Caco-2 (cell line): ENCODE measurements around the gene CALHM3. TPM values are rescaled to one million over a fixed set of nuclear protein-coding genes. Genes with fewer than 3 reads are reported as not detected.
"Not testable (repeated sequence)": the region's sequence is repeated elsewhere in the genome, so short reads cannot be mapped to it uniquely, and the experiment has no call there.

Experiments used
- BruUV-seq: library from RNA; stranded (reverse); fragments of 400-500 nt; replicated peaks from 2 replicates; lab custom pipeline; 2021; lab: Mats Ljungman, UMichigan
- CTCF ChIA-PET: fragments of 300-600 bp; sonication (Branson Sonifier 250); formaldehyde crosslinking; loops from one replicate; lab custom pipeline; 2022; ENCODE audit warnings: antibody characterized with exemption; lab: Charles Lee
- POLR2A ChIA-PET: fragments of 300-600 bp; sonication (Branson Sonifier 250); formaldehyde crosslinking; loops from one replicate; lab custom pipeline; 2022; ENCODE audit warnings: antibody characterized with exemption; lab: Charles Lee
- DNase-seq, 2 experiments: peaks; one replicate each; pipeline versions ENCODE4 v3.0.0 to v3.0.0-alpha.2; 2020 to 2022
- H3K27me3 ChIP-seq: replicated peaks from 2 replicates; pipeline ENCODE4 v1.6.0; 2011; ENCODE audit warnings: low read length; ENCODE audit not compliant: control insufficient read depth, insufficient read depth
- H3K36me3 ChIP-seq: 2 replicates; pipeline ENCODE4 v1.5.1; 2011; ENCODE audit warnings: low read length; ENCODE audit not compliant: control insufficient read depth, insufficient read depth
- H3K4me1 ChIP-seq: fragments of 250-450 bp; sonication (Bioruptor Pico); 2 replicates; pipeline ENCODE4 v1.5.1; 2020; ENCODE audit warnings: mild to moderate bottlenecking
- H3K4me3 ChIP-seq: 2 replicates; pipeline ENCODE4 v1.5.1; 2011; ENCODE audit warnings: low read depth, mild to moderate bottlenecking, control low read depth, low read length
- H3K9me3 ChIP-seq: fragments of 250-450 bp; sonication (Bioruptor Pico); 2 replicates; pipeline ENCODE4 v1.5.1; 2020; ENCODE audit warnings: mild to moderate bottlenecking, moderate library complexity
- H3K27ac Mint-ChIP-seq: one replicate; pipeline ENCODE4 v1.8.0; 2022; ENCODE audit warnings: mixed read lengths; ENCODE audit not compliant: unreplicated experiment
- H3K27me3 Mint-ChIP-seq: one replicate; pipeline ENCODE4 v1.8.0; 2022; ENCODE audit warnings: mixed read lengths; ENCODE audit not compliant: insufficient read depth, unreplicated experiment
- H3K36me3 Mint-ChIP-seq: one replicate; pipeline ENCODE4 v1.8.0; 2022; ENCODE audit warnings: mild to moderate bottlenecking, mixed read lengths; ENCODE audit not compliant: insufficient read depth, unreplicated experiment
- H3K4me1 Mint-ChIP-seq: one replicate; pipeline ENCODE4 v1.8.0; 2022; ENCODE audit warnings: low read depth, mixed read lengths; ENCODE audit not compliant: unreplicated experiment
- H3K4me3 Mint-ChIP-seq: one replicate; pipeline ENCODE4 v1.8.0; 2022; ENCODE audit warnings: mild to moderate bottlenecking, moderate library complexity, mixed read lengths; ENCODE audit not compliant: unreplicated experiment
- H3K9me3 Mint-ChIP-seq: one replicate; pipeline ENCODE4 v1.8.0; 2022; ENCODE audit warnings: mixed read lengths; ENCODE audit not compliant: unreplicated experiment
- intact Hi-C: fragments of 100-400 bp; cut with micrococcal nuclease; formaldehyde crosslinking; loops from one replicate; pipeline ENCODE4 v1.10.0; 2022; ENCODE audit not compliant: unreplicated experiment
- total RNA-seq: library from RNA; stranded (reverse); gene quantifications from 2 replicates; pipeline ENCODE4 v1.2.3, GENCODE V29; 2022
- TF ChIP-seq, protein P1 (sequence below), 2 experiments: fragments of 200-600 bp in 1 of 2; IDR thresholded peaks; 1 replicate in 1 of 2; 2 replicates in 1 of 2; pipeline versions ENCODE4 v1.5.1 to v1.8.0; 2011 to 2022; ENCODE audit warnings: antibody characterized with exemption in 1 of 2, control low read depth in 1 of 2, inconsistent platforms in 1 of 2, low read depth in 1 of 2, low read length in 1 of 2, mild to moderate bottlenecking in 1 of 2, moderate library complexity in 1 of 2; ENCODE audit not compliant: insufficient read depth in 1 of 2, severe bottlenecking in 1 of 2, unreplicated experiment in 1 of 2

The CALHM3 gene
- total RNA-seq, 1 experiment from 2014 or later = 0.18 TPM

- intact Hi-C loops = no loop called here
- Mint-ChIP-seq H3K27me3 (no peaks in the 10 kb centered on the region), H3K9me3 (peaks cover 10% of the 10 kb centered on the region), H3K36me3 (no peaks in the 10 kb centered on the region), H3K27ac (no peak overlapping the region), H3K4me3 (no peak overlapping the region), H3K4me1 (no peaks in the 10 kb centered on the region)
- H3K4me1 ChIP-seq = peaks cover 22% of the 10 kb centered on the region
- no peak for DNase-seq
- no peaks in the 10 kb centered on the region for H3K36me3 ChIP-seq
- BruUV-seq = no TSS peak
- H3K27me3 ChIP-seq = no peaks in the 10 kb centered on the region
- ChIA-PET CTCF (no interaction called here), POLR2A (no interaction called here)
- no peaks in the 10 kb centered on the region for H3K9me3 ChIP-seq
- H3K4me3 ChIP-seq = no peak overlapping the region
- TF ChIP-seq, protein P1, sequence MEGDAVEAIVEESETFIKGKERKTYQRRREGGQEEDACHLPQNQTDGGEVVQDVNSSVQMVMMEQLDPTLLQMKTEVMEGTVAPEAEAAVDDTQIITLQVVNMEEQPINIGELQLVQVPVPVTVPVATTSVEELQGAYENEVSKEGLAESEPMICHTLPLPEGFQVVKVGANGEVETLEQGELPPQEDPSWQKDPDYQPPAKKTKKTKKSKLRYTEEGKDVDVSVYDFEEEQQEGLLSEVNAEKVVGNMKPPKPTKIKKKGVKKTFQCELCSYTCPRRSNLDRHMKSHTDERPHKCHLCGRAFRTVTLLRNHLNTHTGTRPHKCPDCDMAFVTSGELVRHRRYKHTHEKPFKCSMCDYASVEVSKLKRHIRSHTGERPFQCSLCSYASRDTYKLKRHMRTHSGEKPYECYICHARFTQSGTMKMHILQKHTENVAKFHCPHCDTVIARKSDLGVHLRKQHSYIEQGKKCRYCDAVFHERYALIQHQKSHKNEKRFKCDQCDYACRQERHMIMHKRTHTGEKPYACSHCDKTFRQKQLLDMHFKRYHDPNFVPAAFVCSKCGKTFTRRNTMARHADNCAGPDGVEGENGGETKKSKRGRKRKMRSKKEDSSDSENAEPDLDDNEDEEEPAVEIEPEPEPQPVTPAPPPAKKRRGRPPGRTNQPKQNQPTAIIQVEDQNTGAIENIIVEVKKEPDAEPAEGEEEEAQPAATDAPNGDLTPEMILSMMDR (IDR thresholded peaks at IDR 0.05; ENCODE audit: insufficient read depth in 1 of 2, low read depth in 1 of 2, low read length in 1 of 2, severe bottlenecking in 1 of 2, unreplicated experiment in 1 of 2) = no peak
These were observed 46.9 kb upstream of the CALHM3 start for GRCh38 chr10:103525901-103526300.

GRCh38 chr10:103523683-103524082 lies 44.6 kb upstream of the CALHM3 start:
- Histone ChIP-seq H3K4me3 (no peak overlapping the region), H3K4me1 (peaks cover 14% of the 10 kb centered on the region), H3K27me3 (no peaks in the 10 kb centered on the region), H3K9me3 (no peaks in the 10 kb centered on the region), H3K36me3 (no peaks in the 10 kb centered on the region)
- no peak overlapping the region for H3K27ac Mint-ChIP-seq
- intact Hi-C loops = no loop called here
- ChIA-PET CTCF (no interaction called here), POLR2A (no interaction called here)
- no peaks in the 10 kb centered on the region for H3K4me1 Mint-ChIP-seq
- no peak for DNase-seq
- no peaks in the 10 kb centered on the region for H3K27me3 Mint-ChIP-seq
- no peaks in the 10 kb centered on the region for H3K36me3 Mint-ChIP-seq
- TF ChIP-seq, protein P1 (IDR thresholded peaks at IDR 0.05; ENCODE audit: insufficient read depth in 1 of 2, low read depth in 1 of 2, low read length in 1 of 2, severe bottlenecking in 1 of 2, unreplicated experiment in 1 of 2) = no peak
- no peak overlapping the region for H3K4me3 Mint-ChIP-seq
- no TSS peak for BruUV-seq
- H3K9me3 Mint-ChIP-seq = peaks cover 10% of the 10 kb centered on the region

- H3K9me3 ChIP-seq, BruUV-seq, H3K27me3 Mint-ChIP-seq, POLR2A ChIA-PET, H3K27me3 ChIP-seq, DNase-seq, H3K4me3 Mint-ChIP-seq, H3K36me3 Mint-ChIP-seq, H3K4me3 ChIP-seq, H3K4me1 ChIP-seq, CTCF ChIA-PET, H3K36me3 ChIP-seq, intact Hi-C loops, H3K27ac Mint-ChIP-seq, H3K4me1 Mint-ChIP-seq: not testable (repeated sequence)
- H3K9me3 Mint-ChIP-seq = peaks cover 10% of the 10 kb centered on the region
These were observed 43.0 kb upstream of the CALHM3 start for GRCh38 chr10:103522006-103522405.

DNA sequence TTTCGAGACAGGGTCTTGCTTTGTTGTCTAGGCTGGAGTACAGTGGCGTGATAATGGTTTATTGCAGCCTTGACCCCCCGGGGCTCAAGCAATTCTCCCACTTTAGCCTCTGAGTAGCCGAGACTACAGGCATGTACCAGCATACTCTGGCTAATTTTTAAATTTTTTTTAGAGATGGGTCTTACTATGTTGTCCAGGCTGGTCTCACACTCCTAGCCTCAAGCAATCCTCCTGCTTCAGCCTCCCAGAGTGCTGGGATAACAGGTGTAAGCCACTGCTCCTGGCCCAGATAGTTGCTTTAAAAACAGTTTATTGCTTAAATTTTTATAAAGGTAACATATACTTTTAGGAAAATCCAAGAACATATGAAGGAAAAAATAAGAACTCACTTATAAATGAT lies 40.8 kb upstream of the CALHM3 start:
- H3K36me3 ChIP-seq = no peaks in the 10 kb centered on the region
- peaks cover 10% of the 10 kb centered on the region for H3K9me3 Mint-ChIP-seq
- no peaks in the 10 kb centered on the region for H3K27me3 Mint-ChIP-seq
- intact Hi-C loops = no loop called here
- DNase-seq = no peak
- TF ChIP-seq, protein P1 (IDR thresholded peaks at IDR 0.05; ENCODE audit: insufficient read depth in 1 of 2, low read depth in 1 of 2, low read length in 1 of 2, severe bottlenecking in 1 of 2, unreplicated experiment in 1 of 2) = no peak
- no peak overlapping the region for H3K4me3 Mint-ChIP-seq
- ChIA-PET CTCF (no interaction called here), POLR2A (no interaction called here)
- H3K27me3 ChIP-seq = no peaks in the 10 kb centered on the region; the same call in 1 of the 2 replicates
- H3K4me1 ChIP-seq = 0 out of 2 replicates have a peak, but pooled peaks cover 4% of the 10 kb centered on the region
- H3K27ac Mint-ChIP-seq = peak overlapping the region; percentile 4
- no TSS peak for BruUV-seq
- H3K4me3 ChIP-seq = no peak overlapping the region
- no peaks in the 10 kb centered on the region for H3K36me3 Mint-ChIP-seq
- H3K4me1 Mint-ChIP-seq = no peaks in the 10 kb centered on the region
- H3K9me3 ChIP-seq = no peaks in the 10 kb centered on the region
